GM13976 (cell line): ENCODE data around the gene MBL2.

ENCODE experiments used
- DNase-seq: peaks from one replicate; pipeline ENCODE4 v3.0.0; 2012; ENCODE audit warnings: low spot score
- CTCF ChIP-seq: IDR thresholded peaks from 2 replicates; pipeline ENCODE4 v1.5.1; 2012; ENCODE audit warnings: borderline replicate concordance, mild to moderate bottlenecking; ENCODE audit not compliant: insufficient read depth; ENCODE audit errors: extremely low read depth, missing control alignments, control extremely low read depth
- in situ Hi-C: fragments of 300-500 bp; cut with MboI; formaldehyde crosslinking; loops from one replicate; pipeline ENCODE4 v1.12.0; 2022; ENCODE audit warnings: low sequenced_read_pairs, mixed read lengths, inconsistent platforms; ENCODE audit not compliant: unreplicated experiment

Gene MBL2

GRCh38 chr10:52744057-52744805 lies 28.4 kb downstream of the MBL2 start:
- TF ChIP-seq CTCF: no peak
- no peak for DNase-seq
- in situ Hi-C loops: no loop called here

GRCh38 chr10:52742731-52743130 lies 29.9 kb downstream of the MBL2 start:
- in situ Hi-C loops: no loop called here
- no peak for DNase-seq
- no peak for TF ChIP-seq CTCF

GRCh38 chr10:52741851-52742250 lies 30.7 kb downstream of the MBL2 start:
- no peak for TF ChIP-seq CTCF
- no peak for DNase-seq
- in situ Hi-C loops: no loop called here

- TF ChIP-seq CTCF: peak; percentile 75
- in situ Hi-C loops: no loop called here
- peak; percentile 47 for DNase-seq
Observed at GRCh38 chr10:52740913-52741675, 31.5 kb downstream of the MBL2 start.

- in situ Hi-C loops: no loop called here
- TF ChIP-seq CTCF: no peak
- DNase-seq: no peak
Observed at GRCh38 chr10:52740155-52740549, 32.4 kb downstream of the MBL2 start.

- no peak for DNase-seq
- in situ Hi-C loops: no loop called here
- no peak for TF ChIP-seq CTCF
Observed at GRCh38 chr10:52739380-52740154, 33.0 kb downstream of the MBL2 start.
